Stomach (tissue), 4 donors: Measurements from ENCODE around the gene S100P.

Experiments used
- POLR2A ChIP-seq, 4 donors: fragments of 450-650 bp; IDR thresholded peaks; one replicate each; pipeline ENCODE4 v1.6.1; 2016; ENCODE audit warnings: antibody characterized with exemption in 4 of 4, control low read depth in 2 of 4, mild to moderate bottlenecking in 1 of 4, moderate library complexity in 1 of 4
- TF ChIP-seq, protein P1 (sequence below), 7 experiments: fragments of 450-650 bp in 4 of 7; fragments of 200-600 bp in 3 of 7; sonication (generic) in 3 of 7; IDR thresholded peaks; one replicate each; pipeline ENCODE4 v1.5.1; 2016 to 2019; ENCODE audit warnings: antibody characterized with exemption in 7 of 7, control low read depth in 2 of 7, mild to moderate bottlenecking in 1 of 7

DNA sequence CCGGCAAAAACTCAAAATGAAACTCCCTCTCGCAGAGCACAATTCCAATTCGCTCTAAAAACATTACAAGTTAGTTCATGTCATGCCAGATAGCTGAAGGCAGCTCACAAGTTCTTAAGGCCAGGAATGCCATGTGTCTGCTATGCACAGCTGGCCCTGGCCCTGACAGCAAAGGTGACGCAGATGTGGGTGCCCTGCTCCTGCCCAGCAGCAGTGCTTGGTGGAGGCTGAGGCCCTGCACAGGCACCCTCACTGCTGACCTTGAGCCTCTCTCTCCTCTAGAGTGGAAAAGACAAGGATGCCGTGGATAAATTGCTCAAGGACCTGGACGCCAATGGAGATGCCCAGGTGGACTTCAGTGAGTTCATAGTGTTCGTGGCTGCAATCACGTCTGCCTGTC, 2.9 kb downstream of the S100P start:
- TF ChIP-seq, protein P1, sequence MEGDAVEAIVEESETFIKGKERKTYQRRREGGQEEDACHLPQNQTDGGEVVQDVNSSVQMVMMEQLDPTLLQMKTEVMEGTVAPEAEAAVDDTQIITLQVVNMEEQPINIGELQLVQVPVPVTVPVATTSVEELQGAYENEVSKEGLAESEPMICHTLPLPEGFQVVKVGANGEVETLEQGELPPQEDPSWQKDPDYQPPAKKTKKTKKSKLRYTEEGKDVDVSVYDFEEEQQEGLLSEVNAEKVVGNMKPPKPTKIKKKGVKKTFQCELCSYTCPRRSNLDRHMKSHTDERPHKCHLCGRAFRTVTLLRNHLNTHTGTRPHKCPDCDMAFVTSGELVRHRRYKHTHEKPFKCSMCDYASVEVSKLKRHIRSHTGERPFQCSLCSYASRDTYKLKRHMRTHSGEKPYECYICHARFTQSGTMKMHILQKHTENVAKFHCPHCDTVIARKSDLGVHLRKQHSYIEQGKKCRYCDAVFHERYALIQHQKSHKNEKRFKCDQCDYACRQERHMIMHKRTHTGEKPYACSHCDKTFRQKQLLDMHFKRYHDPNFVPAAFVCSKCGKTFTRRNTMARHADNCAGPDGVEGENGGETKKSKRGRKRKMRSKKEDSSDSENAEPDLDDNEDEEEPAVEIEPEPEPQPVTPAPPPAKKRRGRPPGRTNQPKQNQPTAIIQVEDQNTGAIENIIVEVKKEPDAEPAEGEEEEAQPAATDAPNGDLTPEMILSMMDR (IDR thresholded peaks at IDR 0.05), result no peak
- TF ChIP-seq POLR2A (IDR thresholded peaks at IDR 0.05), result no peak
